Osteocyte (in vitro differentiated cells): ENCODE data around the gene ATAD3B. TPM values are rescaled to one million over a fixed set of nuclear protein-coding genes. Genes with fewer than 3 reads are reported as not detected.

ENCODE experiments used
- DNase-seq: peaks from one replicate; pipeline ENCODE4 v3.0.0; 2021; ENCODE audit warnings: mixed read lengths; ENCODE audit not compliant: unreplicated experiment; ENCODE audit errors: extremely low spot score
- H3K27ac Mint-ChIP-seq: one replicate; pipeline ENCODE4 v1.8.0; 2021; ENCODE audit warnings: mild to moderate bottlenecking, mixed read lengths; ENCODE audit not compliant: unreplicated experiment
- H3K27me3 Mint-ChIP-seq: one replicate; pipeline ENCODE4 v1.8.0; 2021; ENCODE audit warnings: mixed read lengths; ENCODE audit not compliant: unreplicated experiment
- H3K36me3 Mint-ChIP-seq: one replicate; pipeline ENCODE4 v1.8.0; 2021; ENCODE audit warnings: mixed read lengths; ENCODE audit not compliant: unreplicated experiment
- H3K4me1 Mint-ChIP-seq: one replicate; pipeline ENCODE4 v1.8.0; 2021; ENCODE audit warnings: mixed read lengths; ENCODE audit not compliant: unreplicated experiment
- H3K4me3 Mint-ChIP-seq: one replicate; pipeline ENCODE4 v1.8.0; 2021; ENCODE audit warnings: mild to moderate bottlenecking, moderate library complexity, mixed read lengths; ENCODE audit not compliant: unreplicated experiment
- H3K9me3 Mint-ChIP-seq: one replicate; pipeline ENCODE4 v1.8.0; 2021; ENCODE audit warnings: mixed read lengths; ENCODE audit not compliant: unreplicated experiment
- CTCF ChIP-seq: fragments of 200-600 bp; sonication (generic); IDR thresholded peaks from 2 replicates; pipeline ENCODE4 v1.5.0; 2021; ENCODE audit warnings: antibody characterized with exemption, mild to moderate bottlenecking, moderate library complexity
- total RNA-seq: library from RNA; stranded (reverse); gene quantifications from 2 replicates; pipeline ENCODE4 v1.2.1, GENCODE V29; 2021

The ATAD3B gene
- total RNA-seq, 1 donor from 2014 or later: 26.9 TPM

GRCh38 chr1:1540818-1541628 is 69.5 kb downstream of the ATAD3B start:
- H3K36me3 Mint-ChIP-seq: peaks cover 2% of the 10 kb centered on the region
- H3K4me3 Mint-ChIP-seq: peak overlapping the region; percentile 54
- peaks cover 10% of the 10 kb centered on the region for H3K4me1 Mint-ChIP-seq
- no peaks in the 10 kb centered on the region for H3K9me3 Mint-ChIP-seq
- H3K27me3 Mint-ChIP-seq: no peaks in the 10 kb centered on the region
- H3K27ac Mint-ChIP-seq: no peak overlapping the region
- no peak for TF ChIP-seq CTCF
- no peak for DNase-seq

GRCh38 chr1:1541956-1542765 is 70.6 kb downstream of the ATAD3B start:
- H3K27me3 Mint-ChIP-seq: no peaks in the 10 kb centered on the region
- H3K4me3 Mint-ChIP-seq: peak overlapping the region; percentile 54
- H3K36me3 Mint-ChIP-seq: peaks cover 2% of the 10 kb centered on the region

GRCh38 chr1:1542766-1543705 is 71.5 kb downstream of the ATAD3B start:
- Mint-ChIP-seq H3K36me3 (peaks cover 2% of the 10 kb centered on the region), H3K4me1 (peaks cover 10% of the 10 kb centered on the region), H3K9me3 (no peaks in the 10 kb centered on the region), H3K27me3 (no peaks in the 10 kb centered on the region), H3K27ac (no peak overlapping the region), H3K4me3 (no peak overlapping the region)
- no peak for DNase-seq
- TF ChIP-seq CTCF: no peak

More at GRCh38 chr1:1541956-1542765, 70.6 kb downstream of the ATAD3B start:
- no peak for TF ChIP-seq CTCF
- H3K27ac Mint-ChIP-seq: no peak overlapping the region
- peaks cover 10% of the 10 kb centered on the region for H3K4me1 Mint-ChIP-seq
- no peak for DNase-seq
- no peaks in the 10 kb centered on the region for H3K9me3 Mint-ChIP-seq

GRCh38 chr1:1543706-1544099 is 72.1 kb downstream of the ATAD3B start:
- no peak for DNase-seq
- H3K9me3 Mint-ChIP-seq: no peaks in the 10 kb centered on the region
- no peak overlapping the region for H3K4me3 Mint-ChIP-seq
- no peak for TF ChIP-seq CTCF
- peaks cover 7% of the 10 kb centered on the region for H3K4me1 Mint-ChIP-seq
- no peaks in the 10 kb centered on the region for H3K27me3 Mint-ChIP-seq
- no peak overlapping the region for H3K27ac Mint-ChIP-seq
- peaks cover 2% of the 10 kb centered on the region for H3K36me3 Mint-ChIP-seq
